HG02852 (cell line): ENCODE measurements around the gene HCFC1.
A peak's percentile ranks its signal among the peaks of the same experiment; 100 is the strongest.

Source experiments
- ATAC-seq: cut with Tn5 transposase; IDR thresholded peaks from one replicate; pipeline ENCODE4 v1.9.1; 2021; ENCODE audit warnings: mild to moderate bottlenecking, moderate library complexity; ENCODE audit not compliant: unreplicated experiment

The HCFC1 gene

GRCh38 chrX:153974726-153975286 is 3.2 kb upstream of the HCFC1 start:
- no peak for ATAC-seq

GRCh38 chrX:153974003-153974725 is 2.5 kb upstream of the HCFC1 start:
- no peak for ATAC-seq

GRCh38 chrX:153973127-153974002 is 1.7 kb upstream of the HCFC1 start:
- no peak for ATAC-seq

- ATAC-seq: peak; percentile 57
Measured at GRCh38 chrX:153972368-153973126, 929 bp upstream of the HCFC1 start, which contains the start of gene TMEM187. TSS of gene TMEM187 (plus strand) at chrX:153972754. CDS start at chrX:153982063, 9,309 bp downstream.

- ATAC-seq: peak; percentile 42
Measured at GRCh38 chrX:153971124-153971449, 531 bp downstream of the HCFC1 start.

GRCh38 chrX:153970357-153971123 is 1.1 kb downstream of the HCFC1 start:
- ATAC-seq: peak; percentile 8

- no peak for ATAC-seq
Measured at GRCh38 chrX:153969904-153970356, 1.7 kb downstream of the HCFC1 start.

- no peak for ATAC-seq
Measured at GRCh38 chrX:153969125-153969903, 2.3 kb downstream of the HCFC1 start.

- ATAC-seq: no peak
Measured at GRCh38 chrX:153968754-153969124, 2.9 kb downstream of the HCFC1 start.

- no peak for ATAC-seq
Measured at GRCh38 chrX:153968255-153968654, 3.4 kb downstream of the HCFC1 start.

GRCh38 chrX:153967536-153968224 is 3.9 kb downstream of the HCFC1 start:
- no peak for ATAC-seq

GRCh38 chrX:153966841-153967535 is 4.6 kb downstream of the HCFC1 start:
- no peak for ATAC-seq

- no peak for ATAC-seq
Measured at GRCh38 chrX:153966283-153966688, 5.3 kb downstream of the HCFC1 start.

- ATAC-seq: no peak
Measured at GRCh38 chrX:153965406-153965805, 6.2 kb downstream of the HCFC1 start.

GRCh38 chrX:153964105-153964504 is 7.5 kb downstream of the HCFC1 start:
- no peak for ATAC-seq

GRCh38 chrX:153963546-153963945 is 8.1 kb downstream of the HCFC1 start:
- no peak for ATAC-seq

- ATAC-seq: no peak
Measured at GRCh38 chrX:153961292-153961691, 10.3 kb downstream of the HCFC1 start.

- ATAC-seq: no peak
Measured at GRCh38 chrX:153960786-153961185, 10.8 kb downstream of the HCFC1 start.
